GM19043 (cell line): Measurements from ENCODE around the gene DDAH1.

Experiments used
- ATAC-seq: cut with Tn5 transposase; IDR thresholded peaks from one replicate; pipeline ENCODE4 v1.9.1; 2021; ENCODE audit warnings: low read depth; ENCODE audit not compliant: unreplicated experiment

The DDAH1 gene

GRCh38 chr1:85333186-85333585 lies 131.8 kb downstream of the DDAH1 start:
- ATAC-seq: no peak

GRCh38 chr1:85332575-85332974 lies 132.4 kb downstream of the DDAH1 start:
- no peak for ATAC-seq

- peak; percentile 65 for ATAC-seq
Observed at GRCh38 chr1:85330711-85331290, 134.2 kb downstream of the DDAH1 start.

DNA sequence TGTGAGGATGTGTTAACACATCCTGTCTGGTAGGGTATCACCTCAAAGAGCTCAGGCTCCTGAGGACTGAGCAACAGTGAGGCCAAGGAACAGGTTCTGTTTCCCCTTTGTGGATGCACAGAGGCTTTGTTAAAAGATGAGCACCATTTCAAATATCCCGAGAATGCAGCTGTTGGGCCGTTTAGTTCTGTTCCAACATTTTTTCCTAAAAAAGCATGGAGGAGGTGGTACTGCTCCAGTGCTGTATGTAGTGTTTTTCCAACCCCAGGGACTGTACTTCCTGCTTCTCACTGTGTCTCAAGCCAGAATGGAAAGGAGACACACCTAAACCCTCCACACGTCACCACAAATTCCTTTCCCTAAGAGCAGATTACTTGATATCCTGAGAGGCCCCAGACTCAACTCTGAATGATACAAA lies 134.7 kb downstream of the DDAH1 start:
- no peak for ATAC-seq

- no peak for ATAC-seq
Observed at GRCh38 chr1:85328713-85329397, 136.1 kb downstream of the DDAH1 start.

GRCh38 chr1:85327759-85328158 lies 137.2 kb downstream of the DDAH1 start:
- ATAC-seq: no peak

GRCh38 chr1:85326851-85327250 lies 138.1 kb downstream of the DDAH1 start:
- no peak for ATAC-seq

DNA sequence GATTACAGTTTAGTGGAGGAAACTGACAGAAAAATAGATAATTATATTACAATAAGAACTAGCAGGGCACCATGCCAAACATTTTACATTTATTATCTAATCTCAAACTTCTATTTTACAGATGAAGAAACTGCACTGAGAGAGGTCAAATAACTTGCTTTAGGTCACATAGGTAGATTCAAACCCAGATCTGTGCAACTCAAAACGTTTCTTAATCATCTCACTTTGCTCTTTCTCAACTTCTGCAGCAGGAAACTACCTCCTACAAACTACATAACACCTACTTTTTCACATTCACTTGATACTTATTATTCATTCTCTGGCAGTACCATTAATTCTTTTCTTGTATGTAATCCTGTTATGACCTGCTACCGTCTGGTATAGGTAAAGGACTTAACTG lies 138.6 kb downstream of the DDAH1 start:
- ATAC-seq: no peak

DNA sequence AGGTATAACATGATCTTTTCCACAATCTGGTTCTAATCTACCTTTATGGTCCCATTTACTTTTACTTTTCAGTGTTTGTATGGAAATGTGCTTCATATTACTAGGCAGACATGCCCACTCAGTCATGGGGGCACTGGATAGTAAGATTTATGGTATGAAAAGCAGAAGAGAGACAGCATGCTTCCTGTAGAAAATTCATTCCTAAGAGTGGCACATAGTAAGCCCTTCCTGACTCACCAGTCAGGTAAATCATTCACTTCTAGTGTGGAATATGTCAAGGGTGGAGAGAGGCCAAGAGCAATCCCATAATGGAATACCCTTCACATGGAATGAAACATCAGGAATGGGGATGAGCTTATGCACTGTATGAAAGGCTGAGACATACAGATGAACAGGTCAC lies 139.0 kb downstream of the DDAH1 start:
- ATAC-seq: no peak

- ATAC-seq: no peak
Observed at GRCh38 chr1:85323770-85324169, 141.2 kb downstream of the DDAH1 start.

DNA sequence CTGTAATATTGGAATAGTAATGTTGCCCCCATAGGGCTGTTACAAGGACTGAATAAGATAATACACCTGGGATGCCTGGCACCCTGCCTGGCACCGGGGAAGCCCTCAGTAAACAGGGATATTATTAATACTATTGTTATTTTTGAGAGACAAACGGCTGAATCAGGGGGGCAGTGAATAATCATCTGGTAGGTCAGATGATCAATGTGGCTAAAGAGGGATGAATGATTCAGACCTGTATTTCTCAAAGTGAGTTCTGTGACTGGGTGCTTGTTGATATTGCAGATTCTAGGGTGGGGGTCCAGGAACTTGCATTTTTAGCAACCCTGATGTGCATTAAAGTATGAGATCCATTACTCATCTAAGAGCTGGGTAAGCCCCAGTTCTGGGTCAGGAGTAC lies 142.3 kb downstream of the DDAH1 start:
- no peak for ATAC-seq

GRCh38 chr1:85321237-85321964 lies 143.6 kb downstream of the DDAH1 start:
- no peak for ATAC-seq

DNA sequence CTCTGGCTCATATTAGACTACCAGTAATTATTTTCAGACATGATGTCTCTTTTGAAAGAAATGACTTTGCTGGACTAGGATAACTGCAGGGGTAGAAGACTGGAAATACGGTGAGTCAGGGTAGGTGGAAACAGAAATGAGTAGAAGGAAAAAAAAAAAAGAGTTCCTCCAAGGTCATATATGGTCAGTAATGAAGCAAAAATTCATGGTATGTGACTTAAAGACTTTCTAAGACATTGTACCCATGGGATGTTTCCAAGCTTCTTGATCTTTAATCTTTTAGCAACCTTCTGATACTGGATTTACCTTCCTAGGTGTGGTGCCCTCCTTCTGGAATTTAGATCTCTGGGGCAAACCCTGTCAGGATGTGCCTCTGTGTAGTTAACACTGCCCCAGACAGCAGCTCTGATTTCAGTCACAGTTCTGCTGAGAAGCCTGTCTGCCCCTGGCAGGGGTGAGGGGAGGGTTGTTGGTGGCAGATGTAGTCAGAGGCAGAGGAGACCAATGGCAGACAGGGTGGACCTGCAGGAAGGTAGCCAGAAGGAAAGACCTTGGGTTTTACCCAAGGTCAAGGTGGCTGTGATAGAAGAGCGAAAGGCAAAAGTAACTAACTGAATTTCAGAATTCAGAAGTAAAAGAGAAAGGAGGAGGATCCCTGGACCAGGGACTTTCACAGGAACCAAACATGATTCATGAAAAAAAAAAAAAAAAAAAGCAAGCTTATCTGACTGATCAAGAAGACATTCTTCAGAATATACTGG lies 144.4 kb downstream of the DDAH1 start:
- ATAC-seq: no peak

GRCh38 chr1:85319931-85320330 lies 145.0 kb downstream of the DDAH1 start:
- no peak for ATAC-seq

DNA sequence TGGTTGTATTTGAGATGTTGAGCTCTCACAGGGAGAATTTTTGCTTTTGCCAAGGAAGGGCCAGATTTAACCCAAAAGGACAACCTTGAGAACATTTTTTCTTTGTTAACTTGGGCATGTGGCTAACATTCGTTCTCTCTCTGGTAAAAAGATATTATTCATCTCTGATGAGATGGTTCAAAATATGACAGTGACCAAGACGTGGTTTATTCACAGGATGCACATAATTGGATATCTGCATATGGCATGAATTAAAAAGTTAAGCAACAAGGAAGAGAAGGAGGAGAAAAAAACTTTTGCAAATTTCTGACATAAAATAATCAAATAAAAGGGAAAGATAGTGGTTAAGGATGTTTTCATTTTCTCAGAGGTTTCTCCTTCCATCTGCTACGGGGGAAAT lies 145.5 kb downstream of the DDAH1 start:
- no peak for ATAC-seq

DNA sequence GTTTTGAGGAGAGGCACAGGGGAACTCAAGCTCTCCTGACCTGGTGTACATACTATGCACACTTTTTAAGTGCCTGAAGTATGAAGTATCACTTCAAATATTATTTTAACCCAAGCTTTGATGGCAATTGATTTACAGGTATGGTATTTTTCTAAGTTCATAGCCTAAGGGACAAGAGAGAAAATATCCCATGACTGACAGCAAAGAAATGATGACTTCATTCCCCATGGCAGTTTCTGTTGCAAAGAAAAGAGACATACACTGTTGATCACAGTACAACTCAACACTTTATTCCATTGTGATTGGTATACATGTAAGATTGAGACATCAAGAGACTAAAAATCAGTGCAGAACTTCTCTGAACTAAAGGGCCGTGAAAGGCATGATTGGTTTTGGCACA lies 146.7 kb downstream of the DDAH1 start:
- ATAC-seq: no peak

DNA sequence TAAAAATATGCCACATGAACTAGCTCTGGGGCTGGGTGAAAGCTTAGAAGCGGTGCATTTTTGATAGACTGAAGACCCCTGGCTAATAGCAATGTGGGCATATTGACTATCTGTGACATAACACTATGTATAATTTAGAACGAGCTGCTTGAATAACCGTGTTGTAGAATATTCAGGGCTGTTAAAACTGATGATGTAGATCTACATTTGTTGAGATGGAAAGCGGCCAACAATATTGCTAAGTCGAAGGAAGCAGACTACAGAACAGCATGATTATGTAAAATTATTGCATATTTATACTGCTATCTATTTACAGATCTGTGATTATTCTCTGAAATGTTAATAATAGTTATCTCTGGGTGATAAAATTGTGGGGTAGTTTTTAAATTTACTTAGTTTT lies 147.4 kb downstream of the DDAH1 start:
- ATAC-seq: no peak

DNA sequence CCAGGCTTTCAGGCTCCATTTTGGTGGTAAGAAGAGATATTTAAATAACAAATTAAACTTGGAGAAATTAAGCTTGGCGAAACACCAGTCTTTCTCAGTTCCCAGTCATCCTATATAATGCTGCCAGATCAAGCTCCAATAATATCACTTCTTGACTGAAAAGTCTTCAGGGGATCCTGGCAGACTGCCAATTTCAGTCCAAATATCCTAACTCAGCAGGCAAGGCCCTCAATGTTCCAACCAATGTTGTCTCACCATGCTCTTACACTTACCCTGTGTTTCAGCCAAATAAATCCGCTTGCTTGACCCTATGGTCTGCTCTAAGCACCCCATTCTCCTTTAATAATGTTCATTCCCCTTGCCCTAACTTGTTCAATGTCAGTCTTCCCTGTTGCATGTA lies 148.6 kb downstream of the DDAH1 start:
- ATAC-seq: no peak

- ATAC-seq: no peak
Observed at GRCh38 chr1:85315789-85316188, 149.2 kb downstream of the DDAH1 start.

DNA sequence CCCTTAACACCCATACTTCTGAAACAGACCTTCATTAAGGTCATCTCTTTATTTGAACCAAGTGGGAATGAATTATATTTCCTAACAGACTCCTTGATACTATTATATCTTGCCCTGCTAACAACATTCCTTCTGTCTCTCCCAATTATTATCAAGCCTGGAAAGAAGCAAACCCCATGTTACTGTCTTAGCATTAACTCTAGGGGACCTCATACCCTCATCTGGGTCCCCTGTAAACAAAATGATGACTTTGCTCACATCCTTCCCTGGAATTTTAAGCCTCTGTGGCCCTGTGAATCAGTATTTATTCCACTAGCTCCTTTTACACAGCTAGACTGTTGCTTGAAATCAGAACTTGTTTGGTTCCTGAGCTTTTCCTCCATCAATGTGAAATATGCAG lies 150.2 kb downstream of the DDAH1 start:
- ATAC-seq: no peak
